ENCODE results near the gene ARL8B.
"Not testable (repeated sequence)": the region's sequence is repeated elsewhere in the genome, so short reads cannot be mapped to it uniquely, and the experiment has no call there.

Gene ARL8B

GRCh38 chr3:5096336-5097008, 25.6 kb upstream of the ARL8B start:
- no peak for DNase-seq (ENCODE audit: extremely low read depth, low read depth)
- TF ChIP-seq CTCF (IDR thresholded peaks at IDR 0.05; ENCODE audit: low read depth, low read length) = no peak

- DNase-seq (ENCODE audit: extremely low read depth, low read depth) = no peak
- no peak for TF ChIP-seq CTCF (IDR thresholded peaks at IDR 0.05; ENCODE audit: low read depth, low read length)
Observed at GRCh38 chr3:5098346-5098745, 23.7 kb upstream of the ARL8B start.

- DNase-seq (ENCODE audit: extremely low read depth, low read depth) = no peak
- no peak for TF ChIP-seq CTCF (IDR thresholded peaks at IDR 0.05; ENCODE audit: low read depth, low read length)
Observed at GRCh38 chr3:5102532-5102931, 19.6 kb upstream of the ARL8B start.

- TF ChIP-seq CTCF (IDR thresholded peaks at IDR 0.05; ENCODE audit: low read depth, low read length) = no peak
- no peak for DNase-seq (ENCODE audit: extremely low read depth, low read depth)
Observed at GRCh38 chr3:5103743-5104142, 18.3 kb upstream of the ARL8B start.

GRCh38 chr3:5105050-5105449, 17.0 kb upstream of the ARL8B start:
- DNase-seq (ENCODE audit: extremely low read depth, low read depth) = no peak
- TF ChIP-seq CTCF (IDR thresholded peaks at IDR 0.05; ENCODE audit: low read depth, low read length) = no peak

- not testable (repeated sequence) for DNase-seq (ENCODE audit: extremely low read depth, low read depth)
Observed at GRCh38 chr3:5106371-5106770, 15.7 kb upstream of the ARL8B start.

- not testable (repeated sequence) for DNase-seq (ENCODE audit: extremely low read depth, low read depth)
Observed at GRCh38 chr3:5106933-5107334, 15.2 kb upstream of the ARL8B start.

GRCh38 chr3:5110337-5110736, 11.8 kb upstream of the ARL8B start:
- DNase-seq (ENCODE audit: extremely low read depth, low read depth) = no peak
- no peak for TF ChIP-seq CTCF (IDR thresholded peaks at IDR 0.05; ENCODE audit: low read depth, low read length)

All from AG09319 (cell line).